22Rv1 (cell line): Measurements from ENCODE around the gene MKLN1.

ENCODE experiments used
- H3K27ac ChIP-seq: fragments of 450-650 bp; 2 replicates; pipeline ENCODE4 v1.5.1; 2017
- ZFX ChIP-seq: fragments of 450-650 bp; IDR thresholded peaks from 2 replicates; pipeline ENCODE4 v1.6.1; 2017; ENCODE audit warnings: antibody characterized with exemption, borderline replicate concordance
- TF ChIP-seq, protein P1 (sequence below): fragments of 450-650 bp; IDR thresholded peaks from 2 replicates; pipeline ENCODE4 v1.5.1; 2017; ENCODE audit warnings: mild to moderate bottlenecking

MKLN1 gene

DNA sequence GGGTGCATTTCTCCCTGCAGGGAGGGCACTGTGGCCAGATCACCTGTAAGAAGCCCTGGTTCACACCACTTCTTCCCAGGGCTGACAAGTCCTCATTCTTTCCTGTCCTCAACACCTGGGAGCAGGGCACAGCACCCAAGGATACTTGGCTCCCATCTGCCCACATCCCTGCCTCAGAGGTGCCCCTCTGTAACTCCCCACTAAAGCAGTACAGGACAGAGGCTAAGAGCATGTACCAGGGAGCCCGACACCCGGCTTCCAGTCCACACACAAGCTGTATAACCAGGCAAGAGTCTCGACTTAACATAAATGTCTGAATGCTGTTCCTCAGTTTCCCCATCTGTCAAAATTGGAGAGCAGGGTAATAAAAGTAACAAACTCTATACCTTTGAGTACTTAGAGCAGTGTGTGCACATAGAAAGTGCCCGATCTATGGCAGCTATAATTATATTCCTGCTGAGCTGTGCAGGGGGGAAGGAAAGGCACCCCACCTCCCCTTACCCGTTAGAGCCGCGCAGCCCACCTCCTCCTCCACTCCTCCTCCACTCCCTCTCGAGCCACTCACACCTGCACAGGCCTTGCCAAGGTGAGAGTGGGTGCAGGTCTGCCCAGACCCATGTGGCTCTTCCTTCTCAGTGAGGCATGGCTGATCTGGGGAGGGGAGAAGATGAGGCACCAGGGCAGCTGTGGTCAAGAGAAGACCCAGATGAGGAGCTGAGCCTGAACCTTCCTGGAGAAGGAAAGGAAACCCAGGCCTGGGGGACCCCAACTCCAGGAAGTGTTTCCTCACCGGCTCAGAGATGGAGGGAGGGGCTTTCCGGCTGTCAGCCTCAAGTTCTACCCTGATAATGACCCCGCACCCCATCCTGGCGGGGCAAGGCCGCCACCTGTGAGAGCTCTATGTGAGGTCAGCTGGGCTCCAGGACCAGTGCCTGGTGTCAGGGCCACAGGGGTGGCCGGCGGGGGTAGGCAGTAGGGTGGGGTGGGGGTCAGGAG is 206.2 kb downstream of the MKLN1 start:
- TF ChIP-seq, protein P1, sequence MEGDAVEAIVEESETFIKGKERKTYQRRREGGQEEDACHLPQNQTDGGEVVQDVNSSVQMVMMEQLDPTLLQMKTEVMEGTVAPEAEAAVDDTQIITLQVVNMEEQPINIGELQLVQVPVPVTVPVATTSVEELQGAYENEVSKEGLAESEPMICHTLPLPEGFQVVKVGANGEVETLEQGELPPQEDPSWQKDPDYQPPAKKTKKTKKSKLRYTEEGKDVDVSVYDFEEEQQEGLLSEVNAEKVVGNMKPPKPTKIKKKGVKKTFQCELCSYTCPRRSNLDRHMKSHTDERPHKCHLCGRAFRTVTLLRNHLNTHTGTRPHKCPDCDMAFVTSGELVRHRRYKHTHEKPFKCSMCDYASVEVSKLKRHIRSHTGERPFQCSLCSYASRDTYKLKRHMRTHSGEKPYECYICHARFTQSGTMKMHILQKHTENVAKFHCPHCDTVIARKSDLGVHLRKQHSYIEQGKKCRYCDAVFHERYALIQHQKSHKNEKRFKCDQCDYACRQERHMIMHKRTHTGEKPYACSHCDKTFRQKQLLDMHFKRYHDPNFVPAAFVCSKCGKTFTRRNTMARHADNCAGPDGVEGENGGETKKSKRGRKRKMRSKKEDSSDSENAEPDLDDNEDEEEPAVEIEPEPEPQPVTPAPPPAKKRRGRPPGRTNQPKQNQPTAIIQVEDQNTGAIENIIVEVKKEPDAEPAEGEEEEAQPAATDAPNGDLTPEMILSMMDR, result no peak
- TF ChIP-seq ZFX, result no peak
- no peak overlapping the region for H3K27ac ChIP-seq

DNA sequence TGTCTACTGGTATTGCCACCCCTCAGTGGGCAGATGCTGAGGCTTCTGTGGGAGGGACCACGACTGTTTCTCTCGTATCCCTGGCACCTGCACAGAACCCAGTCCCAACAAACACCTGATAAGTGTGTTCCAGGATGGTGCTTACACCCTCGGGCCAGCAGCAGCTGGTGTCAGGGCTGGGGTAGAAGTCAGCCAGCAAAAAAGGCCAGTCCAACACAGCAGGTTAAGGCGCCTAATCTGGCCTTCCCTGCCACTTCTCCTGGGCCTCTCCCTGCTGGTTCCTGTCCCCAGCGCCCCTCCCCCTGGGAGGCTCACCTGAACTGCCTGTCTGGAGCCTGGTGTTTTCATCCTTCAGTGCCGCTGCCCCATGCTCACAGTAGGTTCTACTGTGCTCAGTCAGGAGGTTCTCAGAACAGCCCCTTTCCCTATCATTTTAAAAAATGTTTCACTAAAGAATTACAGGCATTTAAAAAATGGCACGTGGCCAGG is 208.7 kb downstream of the MKLN1 start:
- TF ChIP-seq, protein P1, result no peak
- TF ChIP-seq ZFX, result no peak
- H3K27ac ChIP-seq, result no peak overlapping the region

DNA sequence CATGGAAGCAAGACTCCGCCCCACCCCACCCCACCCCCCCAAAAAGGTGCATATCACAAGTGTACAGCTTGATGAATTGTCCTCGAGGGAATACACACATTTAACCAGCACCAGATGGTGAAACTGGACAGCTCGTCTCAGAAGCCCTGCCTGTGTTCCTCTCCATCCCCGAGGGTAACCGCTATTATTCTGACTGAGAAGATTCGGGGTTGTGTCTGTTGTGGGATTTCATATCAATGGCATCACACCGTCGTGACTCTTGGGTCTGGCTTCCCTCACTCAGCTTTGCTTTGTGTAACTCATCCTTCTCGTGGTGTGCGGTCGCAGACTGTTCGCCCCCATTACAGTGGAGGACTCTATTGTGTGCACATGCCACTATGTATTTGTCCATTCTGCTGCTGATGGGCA is 209.9 kb downstream of the MKLN1 start:
- TF ChIP-seq, protein P1, result no peak
- TF ChIP-seq ZFX, result no peak

DNA sequence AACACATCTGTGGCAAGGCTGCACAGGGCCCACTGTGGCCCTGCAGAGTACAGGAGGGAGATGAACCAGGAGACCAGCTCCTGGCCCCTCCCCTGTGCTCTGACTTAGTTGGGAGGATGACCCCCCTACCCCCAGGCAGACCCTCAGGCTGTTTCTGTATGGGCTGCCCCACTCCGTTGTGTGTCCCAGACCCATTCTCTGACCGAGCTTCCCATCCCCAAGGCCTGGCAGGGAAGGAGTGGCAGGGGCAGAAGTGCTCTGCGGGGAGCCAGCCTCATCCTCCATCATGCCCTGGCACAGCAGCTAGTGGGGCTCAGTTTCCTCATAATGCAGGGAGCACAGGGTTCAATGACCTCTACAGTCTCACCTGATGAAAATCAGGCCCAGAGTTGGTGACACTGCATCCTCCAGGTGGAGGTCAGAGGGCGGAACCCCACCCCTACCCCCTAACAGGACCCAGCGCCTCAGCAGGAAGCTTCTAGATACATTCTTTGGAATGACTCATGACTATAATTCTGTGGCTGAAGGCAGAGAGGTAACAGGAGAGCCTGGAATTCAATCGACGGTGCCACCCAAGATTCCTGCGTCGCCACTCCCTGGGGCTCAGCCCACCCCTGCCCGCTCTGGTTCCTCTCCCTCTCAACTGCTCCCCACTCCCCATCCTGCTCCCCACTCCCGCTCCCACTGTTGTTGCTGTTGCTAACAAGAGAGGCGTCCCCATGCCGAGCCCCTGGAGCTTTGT is 210.6 kb downstream of the MKLN1 start:
- H3K27ac ChIP-seq, result no peak overlapping the region
- TF ChIP-seq, protein P1, result no peak
- no peak for TF ChIP-seq ZFX

More for the DNA sequence above, 209.9 kb downstream of the MKLN1 start:
- no peak overlapping the region for H3K27ac ChIP-seq

DNA sequence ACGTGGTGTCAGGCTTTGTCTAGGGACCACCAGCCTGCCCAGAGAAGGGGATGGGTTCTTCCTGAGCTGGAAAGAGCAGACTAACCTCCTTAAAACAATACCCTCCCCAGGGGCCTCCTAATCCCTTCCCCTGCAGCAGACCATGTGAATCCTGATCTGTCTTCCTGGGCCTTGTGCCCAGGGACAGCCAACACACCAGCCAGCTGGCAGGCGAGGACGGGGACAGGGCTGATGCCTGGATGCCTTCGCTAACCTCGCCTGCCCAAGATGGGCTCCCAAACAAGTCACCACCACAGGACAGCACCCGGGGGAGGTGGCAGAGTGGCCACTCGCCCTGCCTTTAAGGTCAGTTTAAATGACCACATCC is 211.1 kb downstream of the MKLN1 start:
- H3K27ac ChIP-seq, result no peak overlapping the region
- no peak for TF ChIP-seq ZFX
- TF ChIP-seq, protein P1, result no peak

DNA sequence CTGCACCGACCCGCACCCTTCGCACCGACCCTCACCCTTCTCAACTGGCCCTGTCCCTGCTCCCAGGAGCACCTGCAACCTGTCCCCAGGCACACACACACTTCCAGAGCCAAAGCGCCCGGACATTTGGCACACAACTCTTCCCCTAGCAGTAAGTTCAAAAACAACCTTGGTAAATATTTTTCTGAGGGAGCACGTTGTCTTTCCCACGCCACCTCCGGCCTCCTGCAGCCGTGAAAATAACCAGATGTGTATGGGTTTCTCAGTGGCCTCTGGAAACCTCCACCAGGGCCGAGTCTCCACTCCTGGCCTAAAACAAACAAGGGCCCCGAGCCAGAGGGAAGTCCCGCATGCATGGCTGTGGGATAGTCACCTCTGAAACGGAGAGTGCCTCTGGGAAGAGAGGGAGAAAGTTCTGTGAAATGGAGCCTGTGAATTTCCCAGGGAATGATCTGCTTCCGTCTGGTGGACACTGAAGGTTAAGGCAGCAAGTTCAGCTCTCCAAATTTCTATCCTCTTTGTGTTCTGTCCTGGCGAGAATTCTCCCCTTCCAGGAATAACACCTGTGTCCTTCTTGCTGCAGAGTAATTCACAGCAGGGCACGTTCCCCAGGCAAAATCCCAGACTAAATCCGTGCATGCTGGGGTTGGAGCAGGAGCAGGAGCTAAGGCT is 213.0 kb downstream of the MKLN1 start:
- H3K27ac ChIP-seq, result no peak overlapping the region
- TF ChIP-seq ZFX, result no peak
- TF ChIP-seq, protein P1, result no peak
